ENCODE measurements around the gene VCPKMT. TPM values are rescaled to one million over a fixed set of nuclear protein-coding genes. Genes with fewer than 3 reads are reported as not detected.
A peak's percentile ranks its signal among the peaks of the same experiment; 100 is the strongest.

VCPKMT gene
- total RNA-seq (2014; rRNA removed; shearing (Covaris generic)) = 8.3 and 9.9 TPM in 2 replicates

GRCh38 chr14:50116181-50116956 is at the start of gene VCPKMT:
Gene VCPKMT, minus strand, starts transcription at chr14:50116572. Its CDS starts 20 bp downstream, at chr14:50116552.
- peak; percentile 72 for DNase-seq (ENCODE audit: low spot score)

- DNase-seq (ENCODE audit: low spot score) = no peak
Measured at GRCh38 chr14:50156111-50156510, 39.7 kb upstream of the VCPKMT start.

- no peak for DNase-seq (ENCODE audit: low spot score)
Measured at GRCh38 chr14:50148799-50149198, 32.4 kb upstream of the VCPKMT start.

GRCh38 chr14:50139192-50139591 is 22.8 kb upstream of the VCPKMT start:
- no peak for DNase-seq (ENCODE audit: low spot score)

GRCh38 chr14:50127802-50128201 is 11.4 kb upstream of the VCPKMT start:
- no peak for DNase-seq (ENCODE audit: low spot score)

- DNase-seq (ENCODE audit: low spot score) = no peak
Measured at GRCh38 chr14:50123062-50123461, 6.7 kb upstream of the VCPKMT start.

GRCh38 chr14:50122291-50122690 is 5.9 kb upstream of the VCPKMT start:
- no peak for DNase-seq (ENCODE audit: low spot score)

- no peak for DNase-seq (ENCODE audit: low spot score)
Measured at GRCh38 chr14:50121486-50121885, 5.1 kb upstream of the VCPKMT start.

- DNase-seq (ENCODE audit: low spot score) = no peak
Measured at GRCh38 chr14:50117456-50117855, 1.1 kb upstream of the VCPKMT start.

- no peak for DNase-seq (ENCODE audit: low spot score)
Measured at GRCh38 chr14:50116966-50117365, 594 bp upstream of the VCPKMT start.

GRCh38 chr14:50113381-50114035 is 2.9 kb downstream of the VCPKMT start:
- no peak for DNase-seq (ENCODE audit: low spot score)

- DNase-seq (ENCODE audit: low spot score) = no peak
Measured at GRCh38 chr14:50110323-50111037, 5.9 kb downstream of the VCPKMT start.

GRCh38 chr14:50109342-50109741 is 7.0 kb downstream of the VCPKMT start:
- DNase-seq (ENCODE audit: low spot score) = no peak

- DNase-seq (ENCODE audit: low spot score) = no peak
Measured at GRCh38 chr14:50107850-50108249, 8.5 kb downstream of the VCPKMT start.

GRCh38 chr14:50106178-50106577 is 10.2 kb downstream of the VCPKMT start:
- no peak for DNase-seq (ENCODE audit: low spot score)

GRCh38 chr14:50103558-50103957 is 12.8 kb downstream of the VCPKMT start:
- DNase-seq (ENCODE audit: low spot score) = no peak

GRCh38 chr14:50101417-50101816 is 15.0 kb downstream of the VCPKMT start:
- DNase-seq (ENCODE audit: low spot score) = no peak

GRCh38 chr14:50100805-50101204 is 15.6 kb downstream of the VCPKMT start:
- DNase-seq (ENCODE audit: low spot score) = no peak

GRCh38 chr14:50099335-50099734 is 17.0 kb downstream of the VCPKMT start:
- peak; percentile 23 for DNase-seq (ENCODE audit: low spot score)

GRCh38 chr14:50095895-50096294 is 20.5 kb downstream of the VCPKMT start:
- DNase-seq (ENCODE audit: low spot score) = no peak

- DNase-seq (ENCODE audit: low spot score) = no peak
Measured at GRCh38 chr14:50094056-50094755, 22.2 kb downstream of the VCPKMT start.

GRCh38 chr14:50093496-50093895 is 22.9 kb downstream of the VCPKMT start:
- no peak for DNase-seq (ENCODE audit: low spot score)

Measured in A172 (cell line).